DMS114 treated with DMSO at 0.1 percent for 48 hours (cell line): Measurements from ENCODE around the gene MACROD2.

Experiments
- DNase-seq: peaks from one replicate; lab custom pipeline; 2025; ENCODE audit not compliant: unreplicated experiment; lab: John Stamatoyannopoulos, UW

MACROD2 gene

GRCh38 chr20:15292405-15292804, 1297.1 kb downstream of the MACROD2 start:
- DNase-seq: no peak

- DNase-seq: no peak
Measured at GRCh38 chr20:15296422-15296821, 1301.1 kb downstream of the MACROD2 start.

GRCh38 chr20:15297059-15297875, 1302.0 kb downstream of the MACROD2 start:
- no peak for DNase-seq

- no peak for DNase-seq
Measured at GRCh38 chr20:15302075-15302474, 1306.8 kb downstream of the MACROD2 start.

GRCh38 chr20:15310361-15310760, 1315.0 kb downstream of the MACROD2 start:
- DNase-seq: no peak

GRCh38 chr20:15316556-15316955, 1321.2 kb downstream of the MACROD2 start:
- no peak for DNase-seq

GRCh38 chr20:15317546-15318232, 1322.4 kb downstream of the MACROD2 start:
- DNase-seq: no peak

GRCh38 chr20:15318682-15319081, 1323.4 kb downstream of the MACROD2 start:
- DNase-seq: no peak

GRCh38 chr20:15319439-15319838, 1324.1 kb downstream of the MACROD2 start:
- no peak for DNase-seq

- no peak for DNase-seq
Measured at GRCh38 chr20:15320941-15321340, 1325.6 kb downstream of the MACROD2 start.

- DNase-seq: no peak
Measured at GRCh38 chr20:15327123-15327522, 1331.8 kb downstream of the MACROD2 start.

- DNase-seq: no peak
Measured at GRCh38 chr20:15328084-15328483, 1332.8 kb downstream of the MACROD2 start.

- no peak for DNase-seq
Measured at GRCh38 chr20:15332711-15333160, 1337.4 kb downstream of the MACROD2 start.

- no peak for DNase-seq
Measured at GRCh38 chr20:15333170-15333569, 1337.9 kb downstream of the MACROD2 start.

- DNase-seq: no peak
Measured at GRCh38 chr20:15336011-15336410, 1340.7 kb downstream of the MACROD2 start.

GRCh38 chr20:15336536-15336935, 1341.2 kb downstream of the MACROD2 start:
- DNase-seq: no peak

GRCh38 chr20:15339264-15339663, 1343.9 kb downstream of the MACROD2 start:
- DNase-seq: no peak

GRCh38 chr20:15342991-15343523, 1347.7 kb downstream of the MACROD2 start:
- DNase-seq: no peak

- DNase-seq: no peak
Measured at GRCh38 chr20:15345287-15345686, 1350.0 kb downstream of the MACROD2 start.

- no peak for DNase-seq
Measured at GRCh38 chr20:15346657-15347280, 1351.5 kb downstream of the MACROD2 start.

- DNase-seq: no peak
Measured at GRCh38 chr20:15359056-15359455, 1363.7 kb downstream of the MACROD2 start.

GRCh38 chr20:15362849-15363248, 1367.5 kb downstream of the MACROD2 start:
- no peak for DNase-seq
